Loucy (cell line): ENCODE measurements around the gene CAMK1G.

Experiments
- CTCF ChIP-seq: fragments of 200-600 bp; sonication (generic); conservative IDR thresholded peaks from 2 replicates; pipeline ENCODE4 v1.5.1; 2014; ENCODE audit warnings: mild to moderate bottlenecking, antibody characterized with exemption, low read length
- EZH2phosphoT487 ChIP-seq: fragments of 200-600 bp; IDR thresholded peaks from 2 replicates; pipeline ENCODE4 v1.6.1; 2018; ENCODE audit warnings: antibody characterized with exemption, mild to moderate bottlenecking, moderate library complexity, borderline replicate concordance

- TF ChIP-seq CTCF (no peak), EZH2phosphoT487 (no peak)
Measured at GRCh38 chr1:209589440-209589839, 5.9 kb downstream of the CAMK1G start.
